HL-60 (cell line): ENCODE results near the gene ITFG2.
A peak's percentile ranks its signal among the peaks of the same experiment; 100 is the strongest.

ENCODE experiments used
- DNase-seq, 2 experiments: peaks; one replicate each; pipeline ENCODE4 v3.0.0-alpha.2; 2010 to 2020; ENCODE audit warnings: low read depth in 1 of 2, low spot score in 1 of 2
- H3K27ac ChIP-seq: fragments of 250-450 bp; sonication (Bioruptor Pico); replicated peaks from 2 replicates; pipeline ENCODE4 v1.5.1; 2020; ENCODE audit warnings: mild to moderate bottlenecking, moderate library complexity
- H3K27me3 ChIP-seq: fragments of 250-450 bp; sonication (Bioruptor Pico); 2 replicates; pipeline ENCODE4 v1.5.1; 2021; ENCODE audit warnings: mild to moderate bottlenecking, moderate library complexity; ENCODE audit not compliant: insufficient read depth, poor library complexity, severe bottlenecking
- H3K4me3 ChIP-seq: replicated peaks from 2 replicates; pipeline ENCODE4 v1.5.1; 2011; ENCODE audit warnings: mild to moderate bottlenecking, control low read depth, low read length; ENCODE audit not compliant: insufficient read depth
- GABPA ChIP-seq: IDR thresholded peaks from 2 replicates; pipeline ENCODE4 v1.6.1; 2012; ENCODE audit warnings: low read depth
- POLR2AphosphoS5 ChIP-seq: IDR thresholded peaks from 2 replicates; pipeline ENCODE4 v1.6.1; 2012; ENCODE audit warnings: low read depth
- SPI1 ChIP-seq: IDR thresholded peaks from 2 replicates; pipeline ENCODE4 v1.6.1; 2012; ENCODE audit warnings: low read depth, mild to moderate bottlenecking, borderline replicate concordance
- TF ChIP-seq, protein P1 (sequence below): IDR thresholded peaks from 2 replicates; pipeline ENCODE4 v1.6.1; 2012; ENCODE audit warnings: low read depth; ENCODE audit not compliant: insufficient replicate concordance
- TF ChIP-seq, protein P2 (sequence below): IDR thresholded peaks from one replicate; pipeline ENCODE4 v1.5.1; 2011; ENCODE audit warnings: low read length, control low read depth, inconsistent platforms; ENCODE audit not compliant: insufficient read depth

The ITFG2 gene

DNA sequence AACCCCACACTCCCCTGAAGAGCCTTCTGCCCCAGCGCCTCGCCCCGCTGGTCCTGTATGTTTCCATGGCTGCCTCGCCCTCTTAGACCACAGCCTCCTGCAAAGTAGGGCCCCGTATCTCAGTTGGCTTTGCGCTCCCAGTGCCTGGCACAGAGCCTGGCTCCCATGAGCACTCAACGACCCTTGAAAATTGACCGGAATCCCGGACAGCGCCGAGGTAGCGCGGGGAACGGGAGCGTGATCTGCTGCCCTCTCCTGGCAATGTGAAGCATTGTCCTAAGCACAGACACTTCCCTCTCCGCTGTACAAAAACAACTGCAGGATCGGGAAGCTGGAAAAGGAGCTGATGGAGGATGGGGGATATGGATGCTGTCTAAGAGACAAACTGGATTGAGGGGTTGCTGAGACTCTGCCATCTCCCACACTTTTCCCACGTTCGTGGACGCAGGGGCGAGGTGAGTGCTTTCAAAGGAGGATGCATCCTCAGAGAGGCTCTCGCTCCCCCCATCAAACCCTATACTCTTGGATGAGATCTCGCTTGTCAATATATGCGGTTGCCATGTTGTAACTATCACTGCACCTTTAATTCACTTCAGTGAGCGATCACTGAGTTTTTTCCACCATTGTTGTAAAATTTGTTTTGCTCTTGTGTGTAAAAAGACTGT is 28.4 kb upstream of the ITFG2 start:
- DNase-seq = peak in 1 of 2 experiments; percentile 29
- H3K27me3 ChIP-seq = peaks cover 10% of the 10 kb centered on the region
- TF ChIP-seq, protein P1, sequence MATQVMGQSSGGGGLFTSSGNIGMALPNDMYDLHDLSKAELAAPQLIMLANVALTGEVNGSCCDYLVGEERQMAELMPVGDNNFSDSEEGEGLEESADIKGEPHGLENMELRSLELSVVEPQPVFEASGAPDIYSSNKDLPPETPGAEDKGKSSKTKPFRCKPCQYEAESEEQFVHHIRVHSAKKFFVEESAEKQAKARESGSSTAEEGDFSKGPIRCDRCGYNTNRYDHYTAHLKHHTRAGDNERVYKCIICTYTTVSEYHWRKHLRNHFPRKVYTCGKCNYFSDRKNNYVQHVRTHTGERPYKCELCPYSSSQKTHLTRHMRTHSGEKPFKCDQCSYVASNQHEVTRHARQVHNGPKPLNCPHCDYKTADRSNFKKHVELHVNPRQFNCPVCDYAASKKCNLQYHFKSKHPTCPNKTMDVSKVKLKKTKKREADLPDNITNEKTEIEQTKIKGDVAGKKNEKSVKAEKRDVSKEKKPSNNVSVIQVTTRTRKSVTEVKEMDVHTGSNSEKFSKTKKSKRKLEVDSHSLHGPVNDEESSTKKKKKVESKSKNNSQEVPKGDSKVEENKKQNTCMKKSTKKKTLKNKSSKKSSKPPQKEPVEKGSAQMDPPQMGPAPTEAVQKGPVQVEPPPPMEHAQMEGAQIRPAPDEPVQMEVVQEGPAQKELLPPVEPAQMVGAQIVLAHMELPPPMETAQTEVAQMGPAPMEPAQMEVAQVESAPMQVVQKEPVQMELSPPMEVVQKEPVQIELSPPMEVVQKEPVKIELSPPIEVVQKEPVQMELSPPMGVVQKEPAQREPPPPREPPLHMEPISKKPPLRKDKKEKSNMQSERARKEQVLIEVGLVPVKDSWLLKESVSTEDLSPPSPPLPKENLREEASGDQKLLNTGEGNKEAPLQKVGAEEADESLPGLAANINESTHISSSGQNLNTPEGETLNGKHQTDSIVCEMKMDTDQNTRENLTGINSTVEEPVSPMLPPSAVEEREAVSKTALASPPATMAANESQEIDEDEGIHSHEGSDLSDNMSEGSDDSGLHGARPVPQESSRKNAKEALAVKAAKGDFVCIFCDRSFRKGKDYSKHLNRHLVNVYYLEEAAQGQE = no peak
- TF ChIP-seq, protein P2, sequence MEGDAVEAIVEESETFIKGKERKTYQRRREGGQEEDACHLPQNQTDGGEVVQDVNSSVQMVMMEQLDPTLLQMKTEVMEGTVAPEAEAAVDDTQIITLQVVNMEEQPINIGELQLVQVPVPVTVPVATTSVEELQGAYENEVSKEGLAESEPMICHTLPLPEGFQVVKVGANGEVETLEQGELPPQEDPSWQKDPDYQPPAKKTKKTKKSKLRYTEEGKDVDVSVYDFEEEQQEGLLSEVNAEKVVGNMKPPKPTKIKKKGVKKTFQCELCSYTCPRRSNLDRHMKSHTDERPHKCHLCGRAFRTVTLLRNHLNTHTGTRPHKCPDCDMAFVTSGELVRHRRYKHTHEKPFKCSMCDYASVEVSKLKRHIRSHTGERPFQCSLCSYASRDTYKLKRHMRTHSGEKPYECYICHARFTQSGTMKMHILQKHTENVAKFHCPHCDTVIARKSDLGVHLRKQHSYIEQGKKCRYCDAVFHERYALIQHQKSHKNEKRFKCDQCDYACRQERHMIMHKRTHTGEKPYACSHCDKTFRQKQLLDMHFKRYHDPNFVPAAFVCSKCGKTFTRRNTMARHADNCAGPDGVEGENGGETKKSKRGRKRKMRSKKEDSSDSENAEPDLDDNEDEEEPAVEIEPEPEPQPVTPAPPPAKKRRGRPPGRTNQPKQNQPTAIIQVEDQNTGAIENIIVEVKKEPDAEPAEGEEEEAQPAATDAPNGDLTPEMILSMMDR = peak; percentile 89
- TF ChIP-seq SPI1 (peak; percentile 26; the same call in 1 of the 2 replicates), POLR2AphosphoS5 (no peak), GABPA (no peak)
- H3K4me3 ChIP-seq = no peak overlapping the region; the same call in 1 of the 2 replicates
- no peak overlapping the region for H3K27ac ChIP-seq

DNA sequence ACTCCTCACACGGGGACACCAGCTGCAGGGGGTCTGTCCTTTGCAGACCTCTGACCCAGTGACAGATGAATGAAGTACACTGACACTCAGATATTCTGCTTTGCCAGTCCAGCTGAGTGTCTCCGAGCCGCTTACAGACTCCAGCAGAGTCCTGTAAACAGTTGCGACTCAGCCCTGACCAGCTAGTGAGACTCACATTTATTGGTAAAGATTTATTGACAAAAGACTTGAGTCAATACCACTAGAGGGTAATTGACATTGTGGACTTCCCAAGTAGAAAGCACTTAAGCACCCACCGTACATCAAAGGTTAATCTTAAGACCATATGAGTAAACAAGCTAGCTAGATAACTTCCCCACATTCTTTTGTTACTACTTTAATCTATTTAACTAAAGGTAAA is 27.5 kb upstream of the ITFG2 start:
- peaks cover 10% of the 10 kb centered on the region for H3K27me3 ChIP-seq
- TF ChIP-seq, protein P1 = no peak
- TF ChIP-seq SPI1 (no peak), GABPA (no peak), POLR2AphosphoS5 (no peak)
- TF ChIP-seq, protein P2 = no peak
- H3K4me3 ChIP-seq = no peak overlapping the region
- no peak overlapping the region for H3K27ac ChIP-seq
- DNase-seq = no peak

DNA sequence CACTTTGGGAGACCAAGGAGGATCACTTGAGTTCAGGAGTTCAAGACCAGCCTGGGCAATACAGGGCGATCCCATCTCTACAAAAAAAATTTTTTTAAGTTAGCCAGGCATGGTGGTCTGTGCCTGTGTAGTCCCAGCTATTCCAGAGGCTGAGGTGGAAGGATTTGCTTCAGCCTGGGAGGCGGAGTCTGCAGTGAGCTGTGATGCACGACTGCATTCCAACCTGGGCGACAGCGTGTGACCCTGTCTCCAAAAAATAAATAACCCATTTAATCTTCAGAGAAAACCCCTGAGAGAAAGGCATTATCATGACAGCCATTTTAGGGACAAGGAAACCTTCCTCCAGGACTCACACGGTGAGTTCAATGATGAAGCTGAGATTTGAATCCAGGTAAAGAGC is 21.4 kb upstream of the ITFG2 start:
- H3K27me3 ChIP-seq = no peaks in the 10 kb centered on the region
- no peak for DNase-seq
- H3K27ac ChIP-seq = no peak overlapping the region
- no peak overlapping the region for H3K4me3 ChIP-seq
- no peak for TF ChIP-seq GABPA
- TF ChIP-seq SPI1 = no peak
- TF ChIP-seq, protein P2 = no peak
- no peak for TF ChIP-seq POLR2AphosphoS5
- TF ChIP-seq, protein P1 = no peak
